HG02798 (cell line): Measurements from ENCODE around the gene TMEM272.

Source experiments
- ATAC-seq: cut with Tn5 transposase; IDR thresholded peaks from one replicate; pipeline ENCODE4 v1.9.1; 2021; ENCODE audit warnings: mild to moderate bottlenecking; ENCODE audit not compliant: unreplicated experiment, poor library complexity

Gene TMEM272

GRCh38 chr13:51765142-51765515 is 79.8 kb downstream of the TMEM272 start:
- no peak for ATAC-seq

- ATAC-seq: peak; percentile 91
Observed at GRCh38 chr13:51764184-51765141, 80.5 kb downstream of the TMEM272 start.

GRCh38 chr13:51763486-51763885 is 81.5 kb downstream of the TMEM272 start:
- ATAC-seq: no peak
